Lung microvascular endothelial cell (primary cell): ENCODE results near the gene SRGAP2C. TPM values are rescaled to one million over a fixed set of nuclear protein-coding genes. Genes with fewer than 3 reads are reported as not detected.
"Not testable (repeated sequence)": the region's sequence is repeated elsewhere in the genome, so short reads cannot be mapped to it uniquely, and the experiment has no call there.

ENCODE experiments used
- DNase-seq, 2 donors: peaks; one replicate each; pipeline versions ENCODE4 v3.0.0 to v3.0.0-alpha.2; 2010; ENCODE audit warnings: low read depth in 2 of 2
- total RNA-seq: library from RNA; depleted of rRNA; stranded (reverse); fragments of >200 nt; gene quantifications from 2 replicates; pipeline ENCODE4 v1.2.1, GENCODE V29; 2014

The SRGAP2C gene
- total RNA-seq, 1 donor from 2014 or later, result 19.8 TPM

DNA sequence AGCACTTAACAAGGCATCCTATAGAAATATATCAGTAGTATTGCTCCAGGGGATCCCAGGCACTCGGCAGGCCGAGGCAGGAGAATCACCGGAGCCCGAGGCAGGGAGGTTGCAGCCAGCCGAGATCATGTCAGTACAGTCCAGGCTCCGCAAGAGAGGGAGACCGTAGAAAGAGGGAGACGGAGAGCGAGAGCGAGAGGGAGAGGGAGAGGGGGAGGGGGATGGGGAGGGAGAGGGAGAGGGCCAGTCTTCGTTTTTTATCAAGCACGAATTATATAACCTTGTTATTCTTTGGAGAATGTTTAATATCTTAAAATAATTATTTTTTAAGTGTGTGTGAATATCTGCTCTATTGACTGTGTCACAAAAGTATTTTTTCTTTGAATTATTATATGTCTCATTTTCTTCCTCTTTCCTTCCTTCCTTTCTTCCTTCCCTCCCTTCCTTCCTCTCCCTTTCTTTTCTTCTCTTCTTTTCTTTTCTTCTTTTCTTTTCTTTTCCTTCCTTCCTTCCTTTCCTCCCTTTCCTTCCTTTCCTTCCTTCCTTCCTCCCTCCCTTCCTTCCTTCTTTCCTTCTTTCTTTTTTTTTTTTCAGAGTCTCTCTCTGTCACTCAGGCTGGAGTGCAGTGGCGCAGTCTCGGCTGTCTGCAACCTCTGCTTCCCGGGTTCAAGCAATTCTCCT, 233.7 kb downstream of the SRGAP2C start:
- DNase-seq, result no peak

DNA sequence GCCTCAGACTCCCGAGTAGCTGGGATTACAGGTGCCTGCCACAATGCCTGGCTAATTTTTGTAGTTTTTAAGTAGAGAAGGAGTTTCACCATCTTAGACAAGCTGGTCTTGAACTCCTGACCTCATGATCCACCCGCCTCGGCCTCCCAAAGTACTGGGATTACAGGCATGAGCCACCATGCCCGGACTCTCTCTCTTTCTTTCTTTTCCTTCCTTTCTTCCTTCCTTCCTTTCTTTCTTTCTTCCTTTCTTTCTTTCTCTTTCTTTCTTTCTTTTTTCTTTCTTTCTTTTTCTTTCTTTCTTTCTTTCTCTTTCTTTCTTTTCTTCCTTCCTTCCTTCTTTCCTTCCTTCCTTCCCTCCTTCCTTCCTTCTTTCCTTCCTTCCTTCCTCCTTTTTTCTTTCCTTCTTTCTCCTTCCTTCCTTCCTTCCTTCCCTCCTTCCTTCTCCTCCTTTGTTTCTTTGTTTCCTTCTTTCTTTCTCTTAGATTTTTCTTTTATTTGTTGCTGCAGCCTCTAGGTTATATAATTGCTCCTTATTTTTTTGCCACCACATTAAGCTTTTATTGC, 234.4 kb downstream of the SRGAP2C start:
- DNase-seq, result not testable (repeated sequence)

DNA sequence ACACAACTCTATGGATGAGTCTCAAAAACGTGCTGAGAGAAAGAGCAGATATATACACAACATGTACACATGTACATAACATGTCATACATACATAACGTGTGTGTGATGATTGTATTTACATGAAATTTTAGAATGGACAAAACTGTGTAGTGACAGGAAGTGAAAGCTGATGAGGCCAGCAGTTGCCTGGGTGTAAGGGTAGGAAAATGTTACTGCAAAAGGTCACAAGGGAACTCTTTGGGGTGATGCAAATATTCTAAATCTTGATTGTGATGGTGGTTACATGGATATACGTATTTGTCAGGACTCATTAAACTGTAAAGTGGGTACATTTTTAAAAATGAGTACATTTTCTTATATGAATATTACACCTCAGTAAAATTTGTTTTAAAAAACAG, 236.7 kb downstream of the SRGAP2C start:
- DNase-seq, result not testable (repeated sequence)

DNA sequence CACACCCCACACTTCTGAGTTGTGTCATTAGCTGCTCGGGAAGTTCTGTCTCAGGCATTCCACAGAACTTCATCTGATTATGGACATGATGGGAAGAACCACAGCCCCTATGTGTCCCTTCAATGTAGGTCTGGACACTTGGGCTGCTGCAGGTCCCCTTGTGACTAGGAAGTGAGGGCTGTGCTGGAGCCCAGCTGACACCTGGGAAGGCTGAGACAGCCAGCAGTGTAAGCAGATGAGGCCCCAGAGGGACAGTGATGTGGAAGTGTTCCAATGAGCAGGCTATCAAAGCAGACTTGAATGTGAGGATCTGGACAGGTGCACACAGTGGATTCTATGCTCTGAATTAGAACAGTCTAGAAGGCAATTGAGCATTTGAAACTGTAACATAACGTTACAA, 239.2 kb downstream of the SRGAP2C start:
- DNase-seq, result not testable (repeated sequence)

DNA sequence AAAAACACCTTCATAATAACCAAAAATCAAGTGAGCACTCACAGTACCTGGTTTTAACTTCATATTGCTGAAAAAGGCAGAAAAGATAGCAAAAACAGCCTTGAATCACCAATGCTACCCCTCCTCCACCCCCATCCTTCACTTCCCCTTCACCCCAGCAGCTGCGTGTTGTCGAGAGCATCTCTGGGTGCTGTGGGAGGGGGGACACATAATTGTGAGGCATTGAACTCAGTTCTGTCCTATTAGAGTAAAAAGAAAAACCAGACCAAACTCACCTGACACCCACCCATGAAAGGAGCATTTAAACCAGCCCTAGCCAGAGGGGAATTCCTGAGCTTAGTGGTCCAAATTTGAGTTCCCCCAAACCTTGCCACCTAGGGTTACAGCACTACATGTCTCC, 248.7 kb downstream of the SRGAP2C start:
- DNase-seq, result not testable (repeated sequence)

DNA sequence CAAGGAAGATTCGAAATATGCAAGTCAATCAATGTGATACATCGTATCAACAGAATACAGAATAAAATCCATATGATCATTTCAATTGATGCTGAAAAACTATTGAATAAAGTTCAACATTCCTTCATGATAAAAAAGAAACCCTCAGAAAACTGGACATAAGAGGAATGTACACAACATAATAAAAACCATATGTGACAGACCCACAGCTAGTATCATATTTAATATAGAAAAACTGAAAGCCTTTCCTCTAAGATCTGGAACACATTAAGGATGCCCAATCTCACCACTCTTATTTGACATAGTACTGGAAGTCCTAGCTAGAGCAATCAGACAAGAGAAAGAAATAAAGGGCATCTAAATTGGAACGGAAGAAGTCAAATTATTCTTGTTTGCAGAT, 254.1 kb downstream of the SRGAP2C start:
- DNase-seq, result not testable (repeated sequence)

DNA sequence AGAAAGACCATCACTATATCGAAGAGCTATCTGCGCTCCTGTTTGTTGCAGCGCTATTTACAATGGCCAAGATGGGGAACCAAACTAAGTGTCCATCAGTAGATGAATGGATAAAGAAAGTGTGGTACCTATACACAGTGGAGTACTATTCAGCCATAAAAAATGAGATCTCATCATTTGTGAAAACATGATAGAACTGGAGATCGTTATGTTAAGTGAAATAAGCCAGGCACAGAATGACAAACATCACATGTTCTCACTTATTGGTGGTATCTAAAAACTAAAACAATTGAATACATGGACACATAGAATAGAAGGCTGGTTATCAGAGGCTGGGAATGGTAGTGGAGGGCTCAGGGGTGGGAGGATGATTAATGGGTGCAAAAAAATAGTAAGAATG, 256.2 kb downstream of the SRGAP2C start:
- no peak for DNase-seq

Other genes with a start within 250 kb of the SRGAP2C start
- gene FAM72B, start 635 bp upstream of the SRGAP2C start, total RNA-seq, result 1.5 and 1.6 TPM in 2 replicates